Activated CD8-positive, alpha-beta memory T cell treated with anti-CD3 and anti-CD28 coated beads, Interleukin-2, amount 10 ng/mL, durations not matched to agents 7 days and 5 days (primary cell): Measurements from ENCODE around the gene FOXO6. TPM values are rescaled to one million over a fixed set of nuclear protein-coding genes. Genes with fewer than 3 reads are reported as not detected.

ENCODE experiments used
- ATAC-seq: fragments of 150-1000 bp; cut with Tn5 transposase; one replicate; pipeline ENCODE4 v1.10.0; 2021; ENCODE audit warnings: moderate library complexity
- CTCF ChIA-PET: fragments of 350-600 bp; sonication (Branson Sonifier 250); formaldehyde crosslinking; loops from one replicate; lab custom pipeline; 2021; ENCODE audit warnings: antibody characterized with exemption; lab: Charles Lee
- DNase-seq: peaks from one replicate; pipeline ENCODE4 v3.0.0-alpha.2; 2020
- H3K27ac Mint-ChIP-seq: one replicate; pipeline ENCODE4 v1.8.0; 2021; ENCODE audit warnings: mild to moderate bottlenecking, mixed read lengths
- H3K27me3 Mint-ChIP-seq: one replicate; pipeline ENCODE4 v1.8.0; 2021; ENCODE audit warnings: mixed read lengths
- H3K36me3 Mint-ChIP-seq: one replicate; pipeline ENCODE4 v1.8.0; 2021; ENCODE audit warnings: mild to moderate bottlenecking, mixed read lengths
- H3K4me1 Mint-ChIP-seq: one replicate; pipeline ENCODE4 v1.8.0; 2021; ENCODE audit warnings: mixed read lengths
- H3K4me3 Mint-ChIP-seq: one replicate; pipeline ENCODE4 v1.8.0; 2021; ENCODE audit warnings: mild to moderate bottlenecking, moderate library complexity, mixed read lengths
- H3K9me3 Mint-ChIP-seq: one replicate; pipeline ENCODE4 v1.8.0; 2022; ENCODE audit warnings: low read depth, mixed read lengths
- total RNA-seq, 2 experiments: library from RNA; stranded (reverse); gene quantifications; one replicate each; pipeline ENCODE4 v1.2.3, GENCODE V29; 2021

Gene FOXO6
- total RNA-seq, 2 experiments from 2014 or later, result not detected

DNA sequence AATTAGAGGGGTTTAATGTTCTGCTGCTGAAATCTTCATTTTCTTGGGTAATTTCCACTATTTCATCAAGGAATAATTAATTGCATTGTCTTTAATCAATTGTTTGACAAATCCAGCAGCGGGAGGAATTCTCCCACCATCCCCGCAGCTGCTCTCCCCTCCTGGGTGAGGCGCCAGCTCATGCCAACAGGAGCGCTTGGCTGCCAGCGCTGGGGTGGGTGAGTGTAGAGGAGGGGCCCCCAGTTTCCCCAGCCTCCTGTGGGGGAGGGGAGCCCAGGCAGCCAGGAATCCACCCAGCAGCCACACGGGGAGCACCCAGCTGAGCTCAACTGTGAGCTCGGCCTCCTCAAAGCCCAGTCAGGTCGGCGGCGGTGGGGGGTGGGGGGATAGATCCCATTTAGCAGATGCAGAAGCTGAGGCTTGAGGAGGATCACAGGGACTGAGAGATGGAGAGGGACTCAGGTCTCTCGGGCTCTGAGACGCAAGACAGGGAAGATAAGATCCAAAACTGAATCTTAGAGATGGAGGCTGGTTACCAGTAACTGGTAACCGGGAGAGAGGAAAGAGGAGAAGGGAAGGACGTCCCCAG lies 46.5 kb downstream of the FOXO6 start:
- CTCF ChIA-PET, result interaction anchor here (1.2 kb wide), 1 partner anchor 8 kb away, joined by 3 read pairs; no protein-coding TSS in a partner anchor

DNA sequence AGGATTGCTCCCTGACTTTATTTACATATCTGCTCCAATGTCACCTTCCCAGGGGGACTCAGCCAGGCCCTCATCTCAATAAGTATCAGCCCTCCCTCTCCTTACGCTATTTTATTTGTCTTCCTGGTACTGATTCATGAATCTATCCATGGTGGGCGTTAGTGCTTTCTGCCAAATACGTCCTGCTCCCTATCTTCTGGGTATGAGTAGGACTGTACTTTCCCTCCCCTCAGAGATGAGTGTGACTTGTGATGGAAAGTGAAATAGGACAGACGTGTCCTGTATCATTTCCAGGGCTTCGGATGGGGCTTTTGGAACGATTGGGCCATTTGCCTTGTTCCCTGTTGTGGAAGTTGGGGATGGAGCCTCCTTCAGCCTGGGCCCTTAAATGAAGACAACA lies 47.5 kb downstream of the FOXO6 start:
- ATAC-seq (no peak), DNase-seq (no peak)
- Mint-ChIP-seq H3K9me3 (no peaks in the 10 kb centered on the region), H3K27me3 (peaks cover 26% of the 10 kb centered on the region), H3K27ac (no peak overlapping the region), H3K36me3 (no peaks in the 10 kb centered on the region), H3K4me1 (no peaks in the 10 kb centered on the region), H3K4me3 (no peak overlapping the region)
- CTCF ChIA-PET, result no interaction called here

More for the DNA sequence above, 46.5 kb downstream of the FOXO6 start:
- DNase-seq (no peak), ATAC-seq (no peak)
- Mint-ChIP-seq H3K36me3 (no peaks in the 10 kb centered on the region), H3K4me3 (no peak overlapping the region), H3K4me1 (no peaks in the 10 kb centered on the region), H3K27ac (no peak overlapping the region), H3K27me3 (peaks cover 32% of the 10 kb centered on the region), H3K9me3 (no peaks in the 10 kb centered on the region)

DNA sequence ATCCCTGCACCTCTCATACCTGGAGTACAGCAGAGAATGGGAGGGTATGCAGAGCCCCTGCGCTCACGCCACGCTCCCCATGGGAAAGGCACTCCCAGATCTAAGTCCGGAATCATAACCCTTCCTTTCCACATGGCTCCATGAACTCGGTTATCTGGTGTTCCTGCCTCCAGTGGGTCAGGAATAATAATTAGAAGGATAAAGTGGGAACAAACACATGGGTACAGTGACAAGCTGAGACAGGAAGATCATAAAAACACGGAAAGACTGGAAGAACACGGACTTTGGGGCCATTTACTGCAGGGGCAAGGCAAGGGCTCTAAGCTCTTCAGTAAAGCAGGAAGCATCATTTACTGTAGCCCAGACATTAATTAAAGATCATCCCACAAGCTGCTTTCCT lies 48.6 kb downstream of the FOXO6 start:
- H3K4me1 Mint-ChIP-seq, result no peaks in the 10 kb centered on the region
- CTCF ChIA-PET, result no interaction called here
- H3K9me3 Mint-ChIP-seq, result no peaks in the 10 kb centered on the region
- no peak overlapping the region for H3K4me3 Mint-ChIP-seq
- H3K27ac Mint-ChIP-seq, result no peak overlapping the region
- H3K36me3 Mint-ChIP-seq, result no peaks in the 10 kb centered on the region
- peaks cover 20% of the 10 kb centered on the region for H3K27me3 Mint-ChIP-seq
- ATAC-seq, result no peak
- DNase-seq, result no peak

DNA sequence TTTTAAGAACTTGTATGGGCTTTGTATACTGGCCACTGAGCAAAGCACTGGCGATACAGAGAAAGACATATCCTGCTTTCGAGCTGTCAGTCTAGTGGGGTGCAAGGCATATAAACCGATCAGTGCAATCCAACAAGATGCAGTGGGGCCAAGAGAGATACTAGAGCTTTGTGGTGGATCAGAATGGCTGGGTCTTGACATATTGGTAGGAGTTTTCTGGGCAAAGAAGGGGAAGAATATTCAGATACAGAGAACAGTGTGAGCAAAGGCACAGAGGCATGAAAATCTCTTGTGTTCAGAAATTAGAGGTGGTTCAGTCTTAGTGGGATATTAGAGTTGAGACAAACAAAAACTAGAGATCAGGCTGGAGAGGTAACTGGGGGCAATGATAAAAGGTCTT lies 49.2 kb downstream of the FOXO6 start:
- H3K4me3 Mint-ChIP-seq, result no peak overlapping the region
- H3K4me1 Mint-ChIP-seq, result no peaks in the 10 kb centered on the region
- ATAC-seq (no peak), DNase-seq (no peak)
- H3K9me3 Mint-ChIP-seq, result no peaks in the 10 kb centered on the region
- H3K27me3 Mint-ChIP-seq, result peaks cover 17% of the 10 kb centered on the region
- CTCF ChIA-PET, result no interaction called here
- H3K36me3 Mint-ChIP-seq, result no peaks in the 10 kb centered on the region
- H3K27ac Mint-ChIP-seq, result no peak overlapping the region

DNA sequence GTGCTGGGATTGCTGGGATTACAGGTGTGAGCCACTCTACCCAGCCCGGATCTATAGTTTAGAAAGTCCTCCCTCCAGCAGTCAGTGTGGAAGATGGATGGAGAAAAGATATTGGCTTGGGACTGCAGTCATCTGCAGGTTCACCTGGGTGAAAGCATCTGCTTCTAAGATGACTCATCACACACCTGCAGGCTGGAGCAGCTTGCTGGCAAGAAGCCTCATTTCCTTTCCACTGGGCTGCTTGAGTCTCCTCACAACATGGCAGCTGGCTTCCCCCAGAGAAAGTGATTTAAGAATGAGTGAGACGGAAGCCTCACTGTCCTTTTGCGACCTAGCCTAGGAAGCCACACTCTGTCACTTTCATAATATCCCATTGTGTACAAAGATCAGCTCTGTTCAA lies 50.0 kb downstream of the FOXO6 start:
- no peaks in the 10 kb centered on the region for H3K36me3 Mint-ChIP-seq
- DNase-seq, result no peak
- H3K27me3 Mint-ChIP-seq, result peaks cover 17% of the 10 kb centered on the region

DNA sequence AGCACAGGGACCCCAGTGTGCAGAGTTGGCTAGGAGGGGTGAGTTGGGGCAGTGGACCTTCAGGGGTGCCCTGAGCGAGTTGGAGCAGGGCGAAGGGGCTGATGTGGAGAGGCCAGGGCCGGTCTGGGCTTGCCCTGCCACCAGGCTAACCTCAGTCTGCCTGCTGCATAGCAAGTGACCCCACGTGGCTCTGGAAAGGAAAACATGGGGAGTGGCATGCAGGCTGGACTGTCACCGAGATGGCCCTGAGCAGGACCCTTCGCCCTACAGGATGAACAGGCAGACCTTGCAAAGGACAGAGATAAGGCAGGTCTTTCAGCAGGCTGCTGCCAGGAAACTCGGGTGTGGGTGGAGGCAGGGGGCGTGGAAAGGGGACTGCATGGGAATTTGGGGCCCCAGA lies 51.5 kb downstream of the FOXO6 start:
- Mint-ChIP-seq H3K27ac (no peak overlapping the region), H3K36me3 (no peaks in the 10 kb centered on the region), H3K4me1 (no peaks in the 10 kb centered on the region), H3K4me3 (no peak overlapping the region), H3K9me3 (no peaks in the 10 kb centered on the region), H3K27me3 (peaks cover 17% of the 10 kb centered on the region)
- DNase-seq, result no peak
- ATAC-seq, result no peak
- CTCF ChIA-PET, result no interaction called here

More for the DNA sequence above, 50.0 kb downstream of the FOXO6 start:
- no peak for ATAC-seq
- no peak overlapping the region for H3K4me3 Mint-ChIP-seq
- no peaks in the 10 kb centered on the region for H3K4me1 Mint-ChIP-seq
- no peaks in the 10 kb centered on the region for H3K9me3 Mint-ChIP-seq
- H3K27ac Mint-ChIP-seq, result no peak overlapping the region
- CTCF ChIA-PET, result no interaction called here

DNA sequence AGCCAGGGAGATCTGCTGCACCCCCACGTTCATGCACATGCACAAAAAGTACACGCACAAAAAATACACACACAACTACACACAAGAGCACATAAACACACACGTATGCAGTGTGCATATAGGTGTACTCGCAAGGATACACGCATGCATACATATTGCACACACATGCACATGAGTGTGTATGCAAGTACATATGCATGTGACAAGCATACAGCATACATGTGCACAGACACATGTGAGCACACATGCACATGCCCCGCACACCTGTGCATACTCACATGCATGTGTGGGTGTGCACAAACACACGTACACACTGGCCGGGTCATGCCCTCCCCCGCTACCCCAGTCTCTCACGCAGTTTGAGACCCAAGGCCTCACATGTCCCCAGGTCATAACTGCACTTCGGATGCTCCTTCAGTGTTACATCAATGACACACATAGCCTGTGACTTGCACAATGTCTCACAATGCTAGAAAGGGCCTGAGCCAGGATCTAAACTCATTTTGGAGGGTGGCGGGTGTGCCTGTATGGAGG lies 52.6 kb downstream of the FOXO6 start:
- CTCF ChIA-PET, result no interaction called here
- DNase-seq, result no peak
- peaks cover 11% of the 10 kb centered on the region for H3K27me3 Mint-ChIP-seq
- no peaks in the 10 kb centered on the region for H3K36me3 Mint-ChIP-seq
- no peak for ATAC-seq
- no peak overlapping the region for H3K4me3 Mint-ChIP-seq
- no peak overlapping the region for H3K27ac Mint-ChIP-seq
- H3K4me1 Mint-ChIP-seq, result no peaks in the 10 kb centered on the region
- no peaks in the 10 kb centered on the region for H3K9me3 Mint-ChIP-seq

DNA sequence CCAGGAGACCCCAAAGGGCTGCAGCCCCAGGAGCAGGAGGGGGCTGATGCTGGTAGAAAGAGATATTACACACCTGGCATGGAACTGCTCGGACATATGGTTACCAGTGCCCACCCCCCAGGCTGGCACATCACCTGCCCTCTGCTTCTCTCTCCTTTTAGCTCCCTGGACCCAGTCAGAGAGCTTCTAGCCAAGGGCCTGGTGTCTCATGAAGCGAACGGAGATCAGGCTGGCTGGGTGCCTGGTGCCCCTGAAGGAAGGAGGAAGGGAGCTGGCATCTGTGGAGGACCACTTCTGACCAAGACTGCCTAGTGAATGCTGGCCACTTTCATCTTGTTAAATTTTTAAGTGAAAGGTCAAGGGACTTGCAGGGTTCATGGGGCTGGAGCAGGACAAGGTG lies 53.1 kb downstream of the FOXO6 start:
- Mint-ChIP-seq H3K4me1 (no peaks in the 10 kb centered on the region), H3K9me3 (no peaks in the 10 kb centered on the region), H3K27me3 (peaks cover 10% of the 10 kb centered on the region), H3K36me3 (no peaks in the 10 kb centered on the region), H3K4me3 (no peak overlapping the region), H3K27ac (no peak overlapping the region)
- DNase-seq, result no peak
- CTCF ChIA-PET, result interaction anchor here (1.2 kb wide), 1 partner anchor 20 kb away, joined by 3 read pairs; no protein-coding TSS in a partner anchor
- no peak for ATAC-seq

DNA sequence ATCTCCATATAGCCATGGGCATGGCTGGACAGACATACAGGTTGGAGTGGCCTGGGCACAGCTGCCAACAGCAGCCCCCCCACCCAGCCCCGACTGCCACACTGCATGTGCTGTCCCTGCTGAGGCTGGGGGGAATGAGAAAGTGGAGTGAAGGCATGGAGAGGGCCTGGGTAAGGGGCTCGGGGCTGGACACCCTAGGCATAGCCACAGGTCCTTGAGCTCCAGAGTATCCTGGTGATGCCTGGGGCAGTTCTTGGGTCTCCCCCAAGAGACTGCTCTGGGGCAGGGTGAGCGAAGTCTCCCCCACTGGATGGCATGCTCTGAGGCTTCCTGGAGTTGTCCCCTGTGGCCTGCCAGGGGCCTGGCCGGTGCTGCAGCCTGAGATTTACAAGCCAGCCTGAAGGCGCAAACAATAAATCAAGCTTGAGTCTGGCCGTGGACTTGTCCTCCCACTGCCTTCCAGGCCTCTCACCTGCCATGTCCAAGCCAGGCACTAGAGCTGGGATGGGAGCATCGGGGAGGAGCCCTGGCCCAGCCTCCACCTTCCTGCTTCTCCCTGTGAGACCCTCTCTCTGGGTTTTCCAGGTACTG lies 53.6 kb downstream of the FOXO6 start:
- Mint-ChIP-seq H3K4me1 (no peaks in the 10 kb centered on the region), H3K9me3 (no peaks in the 10 kb centered on the region), H3K36me3 (no peaks in the 10 kb centered on the region), H3K27ac (no peak overlapping the region), H3K27me3 (peaks cover 5% of the 10 kb centered on the region), H3K4me3 (no peak overlapping the region)
- no peak for ATAC-seq
- no peak for DNase-seq
- CTCF ChIA-PET, result interaction anchor here (1.2 to 1.6 kb wide), 3 partner anchors 19 to 102 kb away, joined by 3 to 7 read pairs (median 3); no protein-coding TSS in a partner anchor

DNA sequence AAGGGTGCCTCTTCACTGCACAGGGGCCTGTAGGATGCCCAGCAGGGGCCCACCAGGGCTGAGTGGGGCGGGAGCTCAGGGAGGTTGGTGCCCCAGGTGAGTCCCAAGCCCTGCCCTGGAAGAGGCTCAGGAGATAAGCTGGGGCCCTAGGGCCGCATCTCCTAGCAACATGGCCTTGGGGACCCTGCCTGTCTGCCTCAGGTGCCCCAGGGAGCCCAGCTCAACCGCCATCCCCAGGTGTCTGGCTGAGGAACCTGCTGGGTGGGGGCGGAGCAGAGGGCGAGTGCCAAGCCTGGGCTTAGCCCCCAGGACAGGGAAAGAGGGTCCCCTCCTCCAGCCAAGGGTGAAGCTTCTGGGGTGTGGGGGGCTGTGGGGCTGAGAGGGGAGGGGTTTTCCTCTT lies 54.8 kb downstream of the FOXO6 start:
- H3K4me3 Mint-ChIP-seq, result no peak overlapping the region
- no peak overlapping the region for H3K27ac Mint-ChIP-seq
- no peaks in the 10 kb centered on the region for H3K9me3 Mint-ChIP-seq
- DNase-seq (no peak), ATAC-seq (no peak)
- H3K36me3 Mint-ChIP-seq, result no peaks in the 10 kb centered on the region
- no peaks in the 10 kb centered on the region for H3K4me1 Mint-ChIP-seq
- H3K27me3 Mint-ChIP-seq, result no peaks in the 10 kb centered on the region
- CTCF ChIA-PET, result interaction anchor here (0.8 to 2.1 kb wide), 8 partner anchors 9 to 140 kb away, joined by 3 to 7 read pairs (median 4); partner anchors contain the start of gene FOXO6

DNA sequence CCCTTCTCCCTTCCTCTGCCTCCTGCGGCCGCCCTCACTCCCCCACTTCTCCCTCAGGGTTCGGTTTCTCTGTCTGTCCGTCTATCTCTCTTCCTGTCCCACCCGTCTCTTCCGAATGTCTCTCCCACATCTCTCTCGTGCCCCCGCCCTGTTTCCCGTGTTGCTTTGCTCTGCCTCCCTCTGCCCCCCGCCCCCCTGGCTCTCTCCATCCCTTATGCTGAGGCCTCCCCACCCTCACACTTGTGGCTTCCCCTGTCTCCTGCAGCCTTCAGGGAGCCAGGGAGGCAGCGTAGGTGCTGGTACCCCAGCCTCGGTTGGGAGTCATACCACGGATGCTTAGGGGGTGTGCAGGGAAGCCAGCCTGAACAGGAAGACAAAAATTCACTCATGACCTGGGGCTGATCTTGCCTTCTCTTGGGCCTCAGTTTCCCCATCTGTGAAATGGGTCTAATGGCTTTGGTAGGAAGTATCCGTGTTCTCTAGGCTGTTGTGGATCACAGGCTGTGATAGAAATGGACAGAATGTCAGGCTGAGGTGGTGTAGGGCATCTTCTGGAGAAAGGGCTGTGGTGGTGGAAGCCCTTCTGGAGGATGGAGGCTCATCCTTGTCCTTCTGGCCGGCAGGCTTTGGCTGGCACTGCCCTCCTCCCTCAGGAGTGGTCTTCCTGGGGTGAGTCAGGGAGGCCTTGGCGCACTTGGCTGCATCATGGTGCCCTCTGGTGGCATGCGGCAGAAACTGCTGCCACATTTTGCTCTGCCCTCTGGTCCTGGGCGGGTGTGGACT lies 55.5 kb downstream of the FOXO6 start:
- Mint-ChIP-seq H3K9me3 (no peaks in the 10 kb centered on the region), H3K4me1 (no peaks in the 10 kb centered on the region), H3K27me3 (no peaks in the 10 kb centered on the region), H3K36me3 (no peaks in the 10 kb centered on the region), H3K27ac (no peak overlapping the region), H3K4me3 (no peak overlapping the region)
- DNase-seq (peak; percentile 67), ATAC-seq (no peak)
- CTCF ChIA-PET, result interaction anchor here (0.8 to 2.9 kb wide), 15 partner anchors 10 to 144 kb away, joined by 3 to 19 read pairs (median 4); partner anchors contain the start of gene FOXO6

DNA sequence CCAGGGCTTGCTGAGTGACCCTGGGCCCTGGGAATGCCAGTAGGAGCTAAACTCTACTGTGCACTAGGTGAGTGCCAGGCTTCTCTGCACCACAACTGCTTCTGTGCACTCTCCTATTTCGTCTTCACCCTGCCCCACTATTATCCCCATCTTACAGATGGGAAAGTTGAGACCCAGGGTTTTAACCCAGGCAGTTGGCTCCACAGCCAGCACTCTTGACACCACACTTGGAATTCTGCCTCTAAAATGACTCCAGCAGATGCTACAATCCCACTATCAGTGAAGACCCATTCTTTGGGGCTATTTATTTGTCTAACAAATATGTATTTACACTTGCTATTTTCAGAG lies 56.1 kb downstream of the FOXO6 start:
- H3K4me1 Mint-ChIP-seq, result no peaks in the 10 kb centered on the region
- H3K36me3 Mint-ChIP-seq, result no peaks in the 10 kb centered on the region
- no peak overlapping the region for H3K4me3 Mint-ChIP-seq
- CTCF ChIA-PET, result interaction anchor here (0.8 to 2.9 kb wide), 14 partner anchors 16 to 150 kb away, joined by 3 to 19 read pairs (median 4); partner anchors contain the start of gene FOXO6
- no peak overlapping the region for H3K27ac Mint-ChIP-seq
- ATAC-seq (no peak), DNase-seq (no peak)
- no peaks in the 10 kb centered on the region for H3K9me3 Mint-ChIP-seq
- H3K27me3 Mint-ChIP-seq, result no peaks in the 10 kb centered on the region

DNA sequence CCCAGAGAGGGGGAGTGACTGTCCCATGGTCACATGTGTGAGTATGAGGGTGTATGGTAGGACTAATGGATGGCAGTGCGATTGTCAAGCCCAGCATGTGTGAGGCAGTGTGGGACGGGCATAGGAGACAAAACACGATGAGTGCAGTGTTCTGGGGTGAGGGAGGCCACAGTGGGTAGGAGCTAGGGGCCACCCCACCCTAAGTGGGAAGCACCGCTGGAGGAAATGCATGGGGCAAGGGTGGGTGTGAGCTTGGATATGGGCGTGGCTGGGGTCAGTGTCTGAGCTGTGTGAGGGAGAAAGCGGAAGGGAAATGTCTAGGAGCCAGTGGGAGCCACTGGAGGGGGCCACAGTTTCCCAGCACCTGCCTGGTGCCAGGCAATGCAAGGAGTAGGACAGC lies 56.5 kb downstream of the FOXO6 start:
- no peaks in the 10 kb centered on the region for H3K36me3 Mint-ChIP-seq
- H3K4me1 Mint-ChIP-seq, result no peaks in the 10 kb centered on the region

More for the DNA sequence above, 56.5 kb downstream of the FOXO6 start:
- CTCF ChIA-PET, result interaction anchor here (0.8 to 2.9 kb wide), 15 partner anchors 16 to 171 kb away, joined by 3 to 19 read pairs (median 4); partner anchors contain the start of gene FOXO6
- H3K27ac Mint-ChIP-seq, result no peak overlapping the region
- peaks cover 3% of the 10 kb centered on the region for H3K27me3 Mint-ChIP-seq
- no peak overlapping the region for H3K4me3 Mint-ChIP-seq
- H3K9me3 Mint-ChIP-seq, result no peaks in the 10 kb centered on the region
- ATAC-seq (no peak), DNase-seq (no peak)
